HT1080 (cell line): ENCODE data around the gene CHST15. TPM values are rescaled to one million over a fixed set of nuclear protein-coding genes. Genes with fewer than 3 reads are reported as not detected.

Experiments
- DNase-seq: peaks from one replicate; pipeline ENCODE4 v3.0.0-alpha.2; 2015; ENCODE audit warnings: low read depth
- polyA plus RNA-seq, 2 experiments: library from polyadenylated mRNA; depleted of rRNA; stranded (reverse); fragments of >200 nt; gene quantifications; 2 replicates each; pipeline ENCODE4 v1.2.3, GENCODE V29; 2015
- total RNA-seq: library from RNA; depleted of rRNA; stranded (reverse); fragments of >200 nt; shearing (Covaris generic); gene quantifications from 2 replicates; pipeline ENCODE4 v1.2.3, GENCODE V29; 2014; rRNA removed

Gene CHST15
- 10.9 and 19.2 TPM in 2 replicates for total RNA-seq
- polyA plus RNA-seq (2015; cell fraction: cytosol; rRNA removed): 2.2 and 2.5 TPM in 2 replicates
- polyA plus RNA-seq (2015; cell fraction: nucleus; rRNA removed): 3.1 and 3.5 TPM in 2 replicates

- DNase-seq: peak; percentile 77
Measured at GRCh38 chr10:124092860-124093773, at the start of gene CHST15. CHST15 (minus strand) TSS chr10:124093598; CDS start chr10:124046212, 47,386 bp downstream.

- peak; percentile 33 for DNase-seq
Measured at GRCh38 chr10:124142960-124143359, 49.6 kb upstream of the CHST15 start.

DNA sequence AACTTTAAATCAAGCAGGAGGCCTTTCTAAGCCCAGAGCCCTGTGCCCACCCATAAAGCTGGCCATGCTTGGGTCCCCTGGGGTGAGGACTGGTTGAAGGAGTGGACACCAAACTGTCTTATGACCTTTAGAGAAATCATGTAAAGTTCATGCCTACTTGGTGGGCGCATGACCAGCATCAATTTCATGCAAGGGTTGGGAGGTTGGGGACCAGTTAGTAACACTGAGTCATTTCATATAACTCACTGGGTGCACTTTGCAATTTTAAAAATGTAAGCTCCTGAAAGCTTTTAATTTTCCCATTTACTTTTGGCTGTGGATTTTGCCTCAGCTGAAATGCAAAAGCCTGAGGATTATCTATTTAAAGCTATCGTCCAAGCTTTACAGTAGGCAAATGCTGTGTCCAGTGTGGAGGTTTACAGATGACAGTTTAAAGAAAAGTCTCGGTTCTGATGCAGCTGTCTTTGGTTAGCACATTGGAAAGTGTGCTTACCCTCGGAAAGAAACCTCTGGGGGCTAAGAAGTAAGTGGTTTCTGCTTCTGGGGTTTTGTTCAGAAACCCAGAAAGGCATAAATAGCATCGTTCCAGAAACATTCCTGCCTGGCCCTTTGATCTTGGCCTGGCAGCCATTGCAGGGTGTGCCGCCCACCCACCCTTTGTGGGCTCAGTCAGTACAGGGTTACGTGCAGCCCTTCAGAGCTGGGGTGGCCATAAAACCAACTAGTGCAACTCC lies 48.8 kb upstream of the CHST15 start:
- no peak for DNase-seq

DNA sequence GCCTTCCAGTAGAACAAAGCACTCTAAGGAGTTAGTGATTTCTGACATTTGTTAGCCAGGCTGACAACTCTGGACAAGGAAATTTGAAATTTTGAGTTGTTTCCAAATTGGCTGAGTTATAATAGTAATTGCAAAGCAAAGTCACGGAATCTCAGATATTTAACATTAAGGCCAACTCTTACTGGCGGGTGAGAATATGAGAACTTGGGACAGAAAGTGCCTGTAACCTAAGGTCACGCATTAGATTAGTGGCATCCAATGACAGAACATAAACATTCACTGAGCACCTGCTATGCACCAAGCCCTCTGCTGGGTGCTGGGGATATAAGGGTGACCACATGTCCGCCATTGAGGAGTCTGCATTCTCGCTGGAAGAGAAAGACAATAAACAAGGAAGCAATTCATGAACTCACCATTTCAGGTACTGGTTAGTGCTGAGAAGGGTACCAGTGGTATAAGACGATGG lies 45.5 kb upstream of the CHST15 start:
- no peak for DNase-seq

DNA sequence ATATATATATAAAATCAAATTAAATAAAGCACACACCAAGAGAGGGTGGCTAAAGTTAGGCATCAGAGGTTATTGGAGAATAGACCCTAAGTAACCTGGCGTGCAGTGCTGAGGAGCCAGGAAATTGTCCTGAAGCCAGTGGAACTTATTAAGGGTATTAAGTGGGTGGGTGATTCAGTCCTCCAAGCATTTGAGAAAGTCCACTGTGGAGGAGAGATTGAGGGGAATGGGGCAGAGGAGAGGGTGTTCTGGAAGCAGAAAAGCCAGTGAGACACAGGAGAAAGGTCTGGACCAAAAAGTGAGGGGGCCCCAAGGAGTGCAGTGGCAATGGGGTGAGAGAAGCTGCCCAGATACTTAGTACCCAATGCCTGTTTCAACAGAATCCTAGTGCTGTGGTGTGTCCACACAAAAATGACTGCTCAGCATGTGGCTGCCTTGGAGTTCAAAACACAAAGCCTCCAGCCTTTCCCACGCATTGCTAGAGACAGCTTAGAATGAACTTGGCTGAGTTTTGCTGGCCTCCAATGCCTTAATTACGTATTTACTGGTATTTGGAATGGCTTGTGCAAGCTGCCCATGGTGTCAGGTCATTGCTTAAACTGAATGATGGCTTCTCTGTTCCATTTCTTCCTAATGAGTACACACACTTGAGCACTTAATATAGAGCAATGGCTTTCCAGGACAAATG lies 44.9 kb upstream of the CHST15 start:
- no peak for DNase-seq

- DNase-seq: no peak
Measured at GRCh38 chr10:124134251-124134893, 41.0 kb upstream of the CHST15 start.

DNA sequence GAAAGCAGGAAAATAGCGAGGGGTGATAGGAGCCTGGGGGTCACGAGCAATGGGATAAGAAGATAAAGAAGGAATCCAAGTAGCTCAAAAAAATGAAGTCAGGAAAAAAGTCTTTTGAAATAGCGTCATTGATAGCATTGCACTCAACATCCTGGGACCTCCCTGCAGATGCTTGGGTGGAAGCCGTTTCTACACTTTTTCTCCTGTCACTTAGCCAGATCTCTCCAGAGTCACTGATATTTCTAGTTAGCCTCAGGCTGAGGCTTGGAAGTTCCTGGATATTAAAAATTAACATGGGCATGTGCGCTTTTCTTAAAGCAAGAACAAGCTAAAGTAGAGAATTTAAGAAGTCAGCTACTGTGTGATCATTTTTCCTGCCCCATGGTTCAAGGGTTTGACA lies 39.5 kb upstream of the CHST15 start:
- DNase-seq: no peak

DNA sequence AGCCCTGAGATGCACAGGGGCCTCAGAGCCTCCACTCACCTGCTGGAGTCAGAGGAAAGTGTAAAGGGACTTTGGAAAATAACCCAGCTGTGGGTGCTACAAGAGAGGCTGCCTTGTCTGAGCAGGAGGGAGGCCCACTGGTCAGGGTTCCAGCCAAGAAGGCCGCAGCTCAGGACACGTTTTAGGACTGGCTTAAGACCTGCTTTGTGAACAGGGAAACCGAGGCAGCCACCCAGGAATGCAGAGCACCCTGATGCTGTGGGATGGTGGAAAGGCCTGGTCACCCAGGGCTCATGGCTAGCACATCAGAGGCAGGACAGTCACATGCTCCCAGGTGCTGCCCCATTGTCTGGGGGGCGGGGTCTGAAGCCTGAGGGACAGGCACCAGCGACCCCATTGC lies 38.9 kb upstream of the CHST15 start:
- no peak for DNase-seq

GRCh38 chr10:124131172-124131571 lies 37.8 kb upstream of the CHST15 start:
- DNase-seq: no peak

- DNase-seq: no peak
Measured at GRCh38 chr10:124130198-124130900, 37.0 kb upstream of the CHST15 start.

DNA sequence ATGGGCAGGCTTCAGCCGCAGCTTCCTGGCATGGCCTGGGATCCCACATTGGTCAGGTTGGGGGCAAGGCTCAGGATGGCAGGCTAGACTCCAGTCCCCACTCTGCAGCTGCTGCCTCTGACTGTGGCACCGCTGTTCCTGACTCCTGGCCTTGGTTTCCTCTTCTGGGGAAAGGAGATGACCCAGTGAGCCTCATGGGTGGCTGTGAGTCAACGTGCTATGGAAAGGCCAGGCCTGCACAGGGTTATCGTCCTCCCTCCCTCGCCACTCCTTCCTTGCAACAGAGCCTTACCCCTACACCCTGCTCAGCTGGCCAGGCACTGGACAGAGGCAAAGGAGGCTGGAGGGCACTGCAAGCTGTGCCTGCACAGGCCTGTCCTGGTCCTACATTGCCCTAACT lies 36.1 kb upstream of the CHST15 start:
- DNase-seq: no peak

DNA sequence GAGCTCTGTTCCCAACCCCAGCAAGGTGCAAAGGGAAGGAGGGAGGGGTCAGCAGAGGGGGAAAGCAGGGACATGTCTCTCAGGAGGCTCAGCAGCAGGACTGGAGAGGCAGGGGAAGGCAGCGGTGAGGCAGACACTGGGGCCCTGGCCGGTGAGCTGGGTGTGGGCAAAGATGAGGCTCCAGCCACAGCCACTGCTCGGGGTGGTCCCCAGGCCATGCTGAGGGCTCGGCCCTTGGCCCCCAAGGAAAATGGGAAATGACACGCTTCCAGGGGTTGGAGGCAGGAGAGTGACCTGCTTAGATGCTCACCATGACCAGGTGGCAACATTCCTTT lies 35.4 kb upstream of the CHST15 start:
- DNase-seq: no peak

- no peak for DNase-seq
Measured at GRCh38 chr10:124127965-124128810, 34.8 kb upstream of the CHST15 start.

DNA sequence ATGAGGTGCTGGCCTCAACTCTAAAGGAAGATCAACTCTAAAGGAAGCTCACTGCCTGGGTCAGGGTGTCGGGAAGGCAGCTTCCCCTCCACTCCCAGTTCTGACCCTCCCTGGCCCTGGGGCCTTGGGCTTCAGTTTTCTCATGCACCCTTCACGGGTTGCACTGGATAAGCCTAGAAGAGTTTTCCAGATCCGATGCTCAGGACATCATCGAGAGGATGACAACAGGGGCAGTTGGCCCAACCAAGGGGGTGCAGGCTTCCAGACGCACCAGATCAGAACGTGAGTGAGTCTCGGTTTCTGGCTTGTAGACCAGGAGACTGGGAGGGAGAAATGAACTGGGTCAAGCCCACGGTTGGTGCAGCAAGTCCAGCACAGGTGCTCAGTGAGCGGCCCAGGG lies 34.2 kb upstream of the CHST15 start:
- no peak for DNase-seq

GRCh38 chr10:124126983-124127385 lies 33.6 kb upstream of the CHST15 start:
- no peak for DNase-seq

DNA sequence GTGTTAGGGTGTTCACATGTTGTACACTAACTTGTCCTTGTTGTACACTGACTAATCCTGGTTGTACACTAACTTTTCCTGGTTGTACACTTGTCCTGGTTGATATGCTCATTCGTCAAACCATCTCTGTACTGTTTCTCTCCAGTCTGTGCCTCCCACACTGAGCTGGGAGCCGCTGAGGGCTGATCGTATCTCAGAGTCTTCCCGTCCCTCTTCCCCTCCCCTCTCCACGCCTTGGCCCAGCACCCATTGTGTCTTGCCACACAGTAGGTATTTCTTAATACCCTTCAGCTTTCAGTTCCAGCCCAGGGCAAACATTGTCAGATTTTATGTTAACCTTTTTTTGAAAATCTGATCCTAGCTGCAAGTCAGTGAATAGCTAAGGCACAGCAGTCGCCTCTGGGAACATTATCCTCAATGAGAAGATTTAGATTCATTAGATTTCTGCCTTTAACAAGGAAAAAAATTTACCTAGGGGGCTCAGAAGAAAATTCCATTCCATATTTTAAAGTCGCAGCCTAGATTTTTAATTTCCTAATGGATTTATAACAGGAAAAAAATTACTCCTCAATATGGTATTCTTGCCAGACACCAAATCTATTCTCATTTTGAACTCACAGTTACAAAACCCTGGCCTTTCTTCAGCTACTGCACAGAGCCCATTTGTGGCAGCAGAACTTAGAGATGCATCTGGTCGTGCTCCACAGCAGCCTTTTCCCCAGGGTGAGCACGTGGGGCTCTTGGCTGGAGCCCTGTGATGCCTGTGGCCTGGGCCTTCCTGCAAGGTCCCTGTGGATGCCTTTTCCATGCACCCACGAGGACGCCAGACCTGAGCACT lies 33.0 kb upstream of the CHST15 start:
- no peak for DNase-seq

DNA sequence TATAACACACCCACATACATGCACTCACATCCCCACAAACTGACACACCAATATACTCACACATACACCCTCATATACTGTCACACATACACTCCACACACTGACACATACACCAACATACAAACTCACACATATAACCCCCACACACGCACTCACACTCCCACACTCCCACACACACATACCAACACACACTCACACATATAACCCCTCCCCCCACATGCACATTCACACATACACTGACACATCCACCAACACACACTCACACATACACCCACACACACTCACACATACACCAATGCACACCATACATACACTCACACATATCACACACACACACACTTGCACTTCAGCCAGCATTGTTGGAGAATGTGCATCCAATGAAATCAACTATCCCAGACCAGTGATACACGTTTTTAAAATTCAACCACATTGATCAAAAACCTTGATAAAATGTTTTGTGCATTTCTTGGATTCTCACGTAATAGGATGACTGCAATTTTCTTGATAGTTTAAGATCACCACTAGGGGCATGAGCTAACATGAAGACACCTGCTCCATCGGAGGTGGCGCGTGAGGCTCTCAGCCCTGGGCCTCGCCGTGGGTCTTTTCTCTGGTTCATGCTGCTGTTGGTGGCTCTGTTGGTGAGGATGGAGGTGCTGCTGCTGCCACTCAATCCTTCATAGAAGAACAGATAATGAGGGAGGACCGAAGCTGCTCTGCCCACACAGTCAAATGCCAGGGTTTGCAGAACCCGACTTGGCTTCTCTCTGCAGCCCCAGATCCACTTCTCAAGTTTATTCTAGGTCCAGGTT lies 32.1 kb upstream of the CHST15 start:
- peak; percentile 28 for DNase-seq

DNA sequence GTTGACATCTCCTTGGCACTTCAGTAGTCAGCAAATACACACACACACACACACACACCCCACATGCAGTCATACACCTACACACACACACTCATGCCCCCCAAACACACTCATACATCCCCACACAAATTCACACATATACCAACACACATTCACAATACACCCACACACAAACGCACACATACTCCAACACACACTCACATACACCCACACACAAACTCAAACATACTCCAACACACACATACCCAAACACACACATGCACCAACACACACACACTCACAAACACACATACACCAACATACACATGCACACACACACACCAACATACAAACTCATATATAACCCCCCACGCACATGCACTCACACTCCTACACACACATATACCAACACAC lies 31.4 kb upstream of the CHST15 start:
- DNase-seq: no peak
